HepG2 (cell line): ENCODE data around the gene PRDM15. TPM values are rescaled to one million over a fixed set of nuclear protein-coding genes. Genes with fewer than 3 reads are reported as not detected.

Experiments
- ATAC-seq: fragments of 200-7000 bp; cut with Tn5 transposase; 3 replicates; pipeline ENCODE4 v1.9.1; 2020; ENCODE audit warnings: mild to moderate bottlenecking, moderate library complexity
- BruUV-seq: library from RNA; stranded (reverse); fragments of 400-500 nt; replicated peaks from 2 replicates; lab custom pipeline; 2021; lab: Mats Ljungman, UMichigan
- CTCF ChIA-PET: fragments of 300-600 bp; formaldehyde crosslinking; extraction: SDS; loops from one replicate; lab custom pipeline; 2021; ENCODE audit warnings: low total read pairs, inconsistent platforms, low intra/inter-chr PET ratio; lab: Yijun Ruan, JAX
- POLR2A ChIA-PET: fragments of 350-600 bp; sonication (Branson Sonifier 250); formaldehyde crosslinking; loops from one replicate; lab custom pipeline; 2020; ENCODE audit warnings: antibody characterized with exemption, inconsistent platforms; lab: Yijun Ruan, JAX
- DNase-seq: peaks from one replicate; pipeline ENCODE4 v3.0.0-alpha.2; 2015; ENCODE audit warnings: low spot score
- FAIRE-seq: peaks from 3 replicates; lab custom pipeline; 2011; peaks lifted over from hg19 to GRCh38; lab: Jason Lieb, UNC
- H2AFZ ChIP-seq: one replicate; pipeline ENCODE4 v1.6.1; 2011; ENCODE audit warnings: low read length, inconsistent platforms
- H3K27ac ChIP-seq: fragments of 300-600 bp; 3 replicates; pipeline ENCODE4 v1.8.0; 2011; ENCODE audit warnings: mixed run types, mild to moderate bottlenecking, mixed read lengths, low read length, inconsistent platforms; ENCODE audit not compliant: insufficient read depth; ENCODE audit errors: extremely low read length
- H3K27me3 ChIP-seq, 2 experiments: fragments of 200-600 bp in 1 of 2; 2 replicates in 1 of 2; 3 replicates in 1 of 2; pipeline versions ENCODE4 v1.6.0 to v1.8.0; 2011; ENCODE audit warnings: low read length in 2 of 2, mild to moderate bottlenecking in 2 of 2, moderate library complexity in 2 of 2, inconsistent platforms in 1 of 2; ENCODE audit not compliant: insufficient read depth in 2 of 2, control insufficient read depth in 1 of 2
- H3K36me3 ChIP-seq, 2 experiments: fragments of 200-600 bp in 1 of 2; replicated peaks in 1 of 2; 2 replicates in 1 of 2; 3 replicates in 1 of 2; pipeline versions ENCODE4 v1.5.1 to v1.8.0; 2011; ENCODE audit warnings: low read length in 2 of 2, inconsistent platforms in 1 of 2; ENCODE audit not compliant: insufficient read depth in 2 of 2, control insufficient read depth in 1 of 2
- H3K4me1 ChIP-seq: 2 replicates; pipeline ENCODE4 v1.5.1; 2012; ENCODE audit warnings: low read length, inconsistent platforms; ENCODE audit not compliant: insufficient read depth
- H3K4me2 ChIP-seq: 2 replicates; pipeline ENCODE4 v1.6.0; 2011; ENCODE audit warnings: low read depth, low read length, inconsistent platforms
- H3K4me3 ChIP-seq, 3 experiments: fragments of 200-600 bp in 1 of 3; sonication (generic), shearing (Covaris generic) in 1 of 3; replicated peaks in 1 of 3; 2 replicates each; pipeline ENCODE4 v1.5.1; 2011 to 2016; ENCODE audit warnings: low read length in 3 of 3, inconsistent platforms in 2 of 3, low read depth in 2 of 3, mild to moderate bottlenecking in 2 of 3, control low read depth in 1 of 3, mixed read lengths in 1 of 3; ENCODE audit not compliant: insufficient read depth in 1 of 3
- H3K79me2 ChIP-seq: one replicate; pipeline ENCODE4 v1.6.1; 2011; ENCODE audit warnings: low read length, inconsistent platforms; ENCODE audit not compliant: insufficient read depth
- H3K9ac ChIP-seq: 2 replicates; pipeline ENCODE4 v1.6.0; 2011; ENCODE audit warnings: mild to moderate bottlenecking, low read depth, low read length, inconsistent platforms; ENCODE audit not compliant: insufficient read depth
- H3K9me3 ChIP-seq: 2 replicates; pipeline ENCODE4 v1.5.1; 2012; ENCODE audit warnings: mild to moderate bottlenecking, low read length
- H4K20me1 ChIP-seq: 2 replicates; pipeline ENCODE4 v1.6.0; 2011; ENCODE audit warnings: inconsistent platforms, mild to moderate bottlenecking, low read length, moderate library complexity; ENCODE audit not compliant: insufficient read depth
- CREBL2 ChIP-seq: sonication (generic); formaldehyde crosslinking; IDR thresholded peaks from 2 replicates; pipeline ENCODE4 v1.8.1; 2023; ENCODE audit warnings: missing genetic modification reagents, mild to moderate bottlenecking, borderline replicate concordance
- DDIT3 ChIP-seq: sonication (generic); formaldehyde crosslinking; IDR thresholded peaks from 2 replicates; pipeline ENCODE4 v1.4.0; 2020; ENCODE audit warnings: mild to moderate bottlenecking, missing genetic modification reagents
- THRA ChIP-seq: sonication (generic); formaldehyde crosslinking; IDR thresholded peaks from 2 replicates; pipeline ENCODE4 v1.4.0; 2020; ENCODE audit warnings: missing genetic modification reagents, borderline replicate concordance
- ZBTB33 ChIP-seq: sonication (generic); formaldehyde crosslinking; IDR thresholded peaks from 2 replicates; pipeline ENCODE4 v1.4.0; 2020; ENCODE audit warnings: missing genetic modification reagents
- ZFP1 ChIP-seq: IDR thresholded peaks from 2 replicates; pipeline ENCODE4 v1.6.1; 2016
- ZNF281 ChIP-seq: sonication (generic); formaldehyde crosslinking; IDR thresholded peaks from 2 replicates; pipeline ENCODE4 v1.4.0; 2020; ENCODE audit warnings: missing genetic modification reagents, borderline replicate concordance
- ZNF691 ChIP-seq: sonication (generic); formaldehyde crosslinking; IDR thresholded peaks from 2 replicates; pipeline ENCODE4 v1.4.0; 2020; ENCODE audit warnings: missing genetic modification reagents, low read depth, mild to moderate bottlenecking, borderline replicate concordance
- ZSCAN25 ChIP-seq: sonication (generic); formaldehyde crosslinking; IDR thresholded peaks from 2 replicates; pipeline ENCODE4 v1.8.0; 2022; ENCODE audit warnings: mild to moderate bottlenecking, missing genetic modification reagents
- WGBS: methylation state at CpG from one replicate; pipeline ENCODE4 v1.1.6; 2017; ENCODE audit warnings: low lambda C conversion rate; 5-methylcytosine and 5-hydroxymethylcytosine counted together
- in situ Hi-C: cut with HindIII; loops from 2 replicates; pipeline ENCODE4 v1.10.0; 2017; ENCODE audit warnings: low pct_unique_long_range_greater_than_20kb; ENCODE audit not compliant: extremely low pct_ligation_motif_present
- intact Hi-C: fragments of 100-400 bp; cut with micrococcal nuclease; formaldehyde crosslinking; loops from one replicate; pipeline ENCODE4 v1.10.0; 2022; ENCODE audit not compliant: unreplicated experiment
- polyA plus RNA-seq, 8 experiments: library from polyadenylated mRNA; depleted of rRNA in 3 of 8; stranded (reverse) in 7 of 8; unstranded in 1 of 8; fragments of >200 nt; fragmentation: Illumina TruSeq in 4 of 8; extraction: Trizol in 4 of 8; gene quantifications; 2 replicates each; pipeline versions ENCODE4 v1.2.1 to v1.2.3, GENCODE V29; 2011 to 2016; ENCODE audit warnings: low read depth in 4 of 8, missing spikeins in 1 of 8, mixed read lengths in 1 of 8; ENCODE audit not compliant: insufficient read depth in 1 of 8
- total RNA-seq, 5 experiments: library from RNA; depleted of rRNA; stranded (reverse); fragments of >200 nt; fragmentation: Illumina TruSeq; extraction: Trizol; gene quantifications; 2 replicates each; pipeline ENCODE4 v1.2.3, GENCODE V29; 2016; ENCODE audit warnings: low read depth in 1 of 5

The PRDM15 gene
- total and polyA plus RNA-seq, 2 of the 13 experiments (the other 11 are each of a cell fraction or from before 2014, with no cell fraction given): 4.0 to 6.9 TPM

DNA sequence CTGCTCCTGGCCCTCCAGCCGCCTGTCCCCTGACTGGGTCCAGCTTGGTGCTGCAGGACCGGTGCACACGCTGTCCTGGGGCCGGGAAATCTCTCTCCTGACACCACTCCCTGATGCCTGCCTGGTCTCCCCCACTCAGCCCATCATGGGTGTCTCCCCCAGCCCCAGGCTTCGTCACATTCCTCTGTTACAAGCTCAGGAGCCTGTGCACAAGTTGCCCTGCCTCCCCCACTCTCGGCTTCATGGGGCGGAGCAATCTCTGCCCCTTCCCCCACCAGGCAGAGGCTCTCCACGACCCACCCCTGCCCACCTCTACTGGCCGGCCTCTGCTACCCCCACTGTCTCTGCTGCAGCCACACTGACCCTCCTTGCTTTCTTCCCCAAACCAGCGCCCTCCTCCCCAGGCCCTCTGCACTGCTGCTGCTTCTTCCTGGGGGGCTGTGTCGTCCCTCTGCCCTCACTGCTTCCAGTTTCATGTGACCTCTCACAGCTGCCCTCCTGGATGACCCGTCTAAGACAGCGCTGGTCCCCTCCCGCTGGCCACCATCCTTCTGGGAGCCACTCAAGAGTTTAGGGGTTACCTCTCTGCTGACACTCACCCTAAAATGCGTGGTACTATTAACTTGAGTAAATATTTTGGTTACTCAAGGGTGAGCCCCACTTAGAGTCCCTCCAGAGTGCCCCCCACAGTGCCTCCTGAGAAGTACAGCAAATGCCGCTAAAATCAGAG lies 106.6 kb downstream of the PRDM15 start:
- no peak for DNase-seq
- ChIA-PET POLR2A (interaction anchor here (0.6 kb wide), 1 partner anchor 23 kb away, joined by 5 read pairs; no protein-coding TSS in a partner anchor), CTCF (interaction anchor here (1.5 kb wide), 1 partner anchor 160 kb away, joined by 4 read pairs; no protein-coding TSS in a partner anchor)
- H3K9ac ChIP-seq: no peak overlapping the region
- TF ChIP-seq ZNF281 (CRISPR knock-in tag): peak; percentile 29; the same call in 1 of the 2 replicates
- TF ChIP-seq CREBL2 (CRISPR knock-in tag): no peak
- no peak for TF ChIP-seq ZNF691 (CRISPR knock-in tag)
- TF ChIP-seq ZFP1: no peak
- TF ChIP-seq THRA: no peak
- TF ChIP-seq DDIT3 (CRISPR knock-in tag): no peak
- 0 out of 2 replicates have a peak, but pooled peaks have one; percentile 24 for TF ChIP-seq ZBTB33
- peak; percentile 89 for TF ChIP-seq ZSCAN25 (CRISPR knock-in tag)
- H2AFZ ChIP-seq: no peak overlapping the region
- WGBS: 31% methylated on average over 13 of the region's 16 CpGs
- no peaks in the 10 kb centered on the region for H4K20me1 ChIP-seq
- H3K4me2 ChIP-seq: no peak overlapping the region
- FAIRE-seq: no peak
- H3K9me3 ChIP-seq: no peaks in the 10 kb centered on the region
- in situ Hi-C loops: no loop called here
- no TSS peak for BruUV-seq
- H3K27ac ChIP-seq: no peak overlapping the region
- H3K27me3 ChIP-seq: peaks cover 8 to 65% of the 10 kb centered on the region in 2 experiments
- H3K4me3 ChIP-seq: no peak overlapping the region
- ATAC-seq: no peak
- H3K79me2 ChIP-seq: no peaks in the 10 kb centered on the region
- no peaks in the 10 kb centered on the region for H3K36me3 ChIP-seq
- intact Hi-C loops: no loop called here
- H3K4me1 ChIP-seq: peaks cover 61% of the 10 kb centered on the region
